HCT116 (cell line): ENCODE measurements around the gene FAM171A1. TPM values are rescaled to one million over a fixed set of nuclear protein-coding genes. Genes with fewer than 3 reads are reported as not detected.

Source experiments
- ATAC-seq: fragments of 200-7000 bp; cut with Tn5 transposase; 2 replicates; pipeline ENCODE4 v1.9.1; 2020; ENCODE audit warnings: mild to moderate bottlenecking, moderate library complexity
- BruUV-seq: library from RNA; stranded (reverse); fragments of 400-500 nt; replicated peaks from 2 replicates; lab custom pipeline; 2021; lab: Mats Ljungman, UMichigan
- CTCF ChIA-PET: fragments of 300-600 bp; sonication (Branson Sonifier 250); formaldehyde crosslinking; loops from one replicate; lab custom pipeline; 2021; ENCODE audit warnings: antibody characterized with exemption; lab: Charles Lee
- POLR2A ChIA-PET: fragments of 300-600, 350-600 bp; sonication (Branson Sonifier 250); formaldehyde crosslinking; loops from one replicate; lab custom pipeline; 2021; ENCODE audit warnings: antibody characterized with exemption; lab: Charles Lee
- RAD21 ChIA-PET, 2 experiments: fragments of 300-600 bp; sonication (Branson Sonifier 250); formaldehyde crosslinking; loops; one replicate each; lab custom pipeline; 2023; ENCODE audit warnings: low total read pairs in 2 of 2; ENCODE audit not compliant: uncharacterized antibody in 2 of 2, unreplicated experiment in 2 of 2, low non-redundant PET in 1 of 2; lab: Charles Lee
- DNase-seq: peaks from one replicate; pipeline ENCODE4 v3.0.0-alpha.2; 2010; ENCODE audit warnings: low read depth, low spot score
- H2AFZ ChIP-seq: fragments of 200-600 bp; shearing (Covaris generic), sonication (generic); 2 replicates; pipeline ENCODE4 v1.6.1; 2017; ENCODE audit warnings: low read depth, mixed run types, mixed read lengths, antibody characterized with exemption, low read length; ENCODE audit not compliant: poor library complexity, severe bottlenecking
- H3K27ac ChIP-seq: 2 replicates; pipeline ENCODE4 v1.5.1; 2012; ENCODE audit warnings: low read depth, low read length
- H3K27me3 ChIP-seq: fragments of 200-600 bp; sonication (generic); 2 replicates; pipeline ENCODE4 v1.6.1; 2016; ENCODE audit warnings: mixed run types, low read length, mixed read lengths; ENCODE audit not compliant: insufficient read depth
- H3K36me3 ChIP-seq, 2 experiments: fragments of 200-500 bp in 1 of 2; fragments of 200-600 bp in 1 of 2; sonication (Bioruptor generic) in 1 of 2; sonication (generic) in 1 of 2; 2 replicates each; pipeline versions ENCODE4 v1.5.1 to v1.6.1; 2014 to 2016; ENCODE audit warnings: low read length in 2 of 2, inconsistent platforms in 1 of 2, mixed read lengths in 1 of 2, mixed run types in 1 of 2; ENCODE audit not compliant: insufficient read depth in 2 of 2, control insufficient read depth in 1 of 2
- H3K4me1 ChIP-seq, 2 experiments: fragments of 200-600 bp in 1 of 2; sonication (generic) in 1 of 2; 2 replicates each; pipeline versions ENCODE4 v1.5.1 to v1.6.1; 2012 to 2017; ENCODE audit warnings: low read length in 2 of 2, inconsistent platforms in 1 of 2, mild to moderate bottlenecking in 1 of 2, mixed read lengths in 1 of 2, mixed run types in 1 of 2, moderate library complexity in 1 of 2; ENCODE audit not compliant: insufficient read depth in 2 of 2, control insufficient read depth in 1 of 2
- H3K4me2 ChIP-seq: fragments of 200-600 bp; sonication (generic); 2 replicates; pipeline ENCODE4 v1.6.1; 2017; ENCODE audit warnings: mixed run types, low read length, mixed read lengths
- H3K4me3 ChIP-seq, 2 experiments: fragments of 200-600 bp in 1 of 2; sonication (generic) in 1 of 2; replicated peaks in 1 of 2; 2 replicates each; pipeline ENCODE4 v1.5.1; 2011 to 2016; ENCODE audit warnings: low read length in 2 of 2, control low read depth in 1 of 2, low read depth in 1 of 2, mild to moderate bottlenecking in 1 of 2, mixed read lengths in 1 of 2, mixed run types in 1 of 2
- H3K79me2 ChIP-seq: fragments of 200-600 bp; sonication (generic); 2 replicates; pipeline ENCODE4 v1.6.1; 2017; ENCODE audit warnings: mild to moderate bottlenecking, mixed run types, low read length, moderate library complexity, mixed read lengths; ENCODE audit not compliant: insufficient read depth
- H3K9ac ChIP-seq: fragments of 200-600 bp; sonication (generic); 2 replicates; pipeline ENCODE4 v1.6.1; 2016; ENCODE audit warnings: low read length, mixed read lengths
- H3K9me2 ChIP-seq: fragments of 200-600 bp; sonication (generic), shearing (Covaris generic); 2 replicates; pipeline ENCODE4 v1.6.1; 2017; ENCODE audit warnings: mixed run types, mild to moderate bottlenecking, moderate library complexity; ENCODE audit not compliant: insufficient read depth
- H3K9me3 ChIP-seq, 2 experiments: fragments of 200-500 bp in 1 of 2; fragments of 200-600 bp in 1 of 2; sonication (Bioruptor generic) in 1 of 2; sonication (generic) in 1 of 2; 2 replicates each; pipeline ENCODE4 v1.6.1; 2014 to 2017; ENCODE audit warnings: low read length in 2 of 2, mixed read lengths in 2 of 2, inconsistent platforms in 1 of 2, low read depth in 1 of 2, mild to moderate bottlenecking in 1 of 2, mixed run types in 1 of 2, moderate library complexity in 1 of 2; ENCODE audit not compliant: control insufficient read depth in 1 of 2, insufficient read depth in 1 of 2
- H4K20me1 ChIP-seq: fragments of 200-600 bp; sonication (generic), shearing (Covaris generic); 2 replicates; pipeline ENCODE4 v1.6.1; 2017; ENCODE audit warnings: mixed run types, mild to moderate bottlenecking, moderate library complexity; ENCODE audit not compliant: insufficient read depth
- ATF3 ChIP-seq: IDR thresholded peaks from 2 replicates; pipeline ENCODE4 v1.6.1; 2012
- CEBPB ChIP-seq: IDR thresholded peaks from 2 replicates; pipeline ENCODE4 v1.6.1; 2012; ENCODE audit warnings: low read depth
- EGR1 ChIP-seq: IDR thresholded peaks from 2 replicates; pipeline ENCODE4 v1.6.1; 2012; ENCODE audit warnings: low read depth
- ELF1 ChIP-seq: IDR thresholded peaks from 2 replicates; pipeline ENCODE4 v1.6.1; 2012; ENCODE audit warnings: low read depth, borderline replicate concordance
- FOSL1 ChIP-seq: IDR thresholded peaks from 2 replicates; pipeline ENCODE4 v1.6.1; 2012; ENCODE audit warnings: low read depth
- POLR2A ChIP-seq: IDR thresholded peaks from 2 replicates; pipeline ENCODE4 v1.7.0; 2011; ENCODE audit warnings: borderline replicate concordance; ENCODE audit not compliant: insufficient read depth, insufficient read length; ENCODE audit errors: extremely low read depth
- POLR2AphosphoS5 ChIP-seq: IDR thresholded peaks from 2 replicates; pipeline ENCODE4 v1.6.1; 2011; ENCODE audit warnings: mild to moderate bottlenecking, low read depth, low read length, moderate library complexity
- SP1 ChIP-seq: IDR thresholded peaks from 2 replicates; pipeline ENCODE4 v1.6.1; 2012; ENCODE audit warnings: low read depth
- SRF ChIP-seq: IDR thresholded peaks from 2 replicates; pipeline ENCODE4 v1.6.1; 2012; ENCODE audit warnings: low read depth
- TCF7L2 ChIP-seq: IDR thresholded peaks from 2 replicates; pipeline ENCODE4 v1.7.0; 2011; ENCODE audit warnings: borderline replicate concordance, inconsistent platforms; ENCODE audit not compliant: insufficient read depth, insufficient read length; ENCODE audit errors: extremely low read depth
- YY1 ChIP-seq: IDR thresholded peaks from 2 replicates; pipeline ENCODE4 v1.6.1; 2011; ENCODE audit warnings: low read length, low read depth, moderate library complexity, mild to moderate bottlenecking; ENCODE audit not compliant: insufficient replicate concordance; ENCODE audit errors: extremely low read depth
- ZFX ChIP-seq: fragments of 450-650 bp; IDR thresholded peaks from 2 replicates; pipeline ENCODE4 v1.6.1; 2017
- intact Hi-C: fragments of 100-400 bp; cut with micrococcal nuclease; formaldehyde crosslinking; loops from 2 replicates; pipeline ENCODE4 v1.10.0; 2022
- total RNA-seq: library from RNA; stranded (reverse); gene quantifications from one replicate; pipeline ENCODE4 v1.2.1, GENCODE V29; 2021; ENCODE audit not compliant: unreplicated experiment
- TF ChIP-seq, protein P1 (sequence below): IDR thresholded peaks from 2 replicates; pipeline ENCODE4 v1.6.1; 2012
- TF ChIP-seq, protein P2 (sequence below): IDR thresholded peaks from 2 replicates; pipeline ENCODE4 v1.6.1; 2012; ENCODE audit warnings: low read depth

Gene FAM171A1
- total RNA-seq, 1 experiment from 2014 or later: 32.5 TPM

DNA sequence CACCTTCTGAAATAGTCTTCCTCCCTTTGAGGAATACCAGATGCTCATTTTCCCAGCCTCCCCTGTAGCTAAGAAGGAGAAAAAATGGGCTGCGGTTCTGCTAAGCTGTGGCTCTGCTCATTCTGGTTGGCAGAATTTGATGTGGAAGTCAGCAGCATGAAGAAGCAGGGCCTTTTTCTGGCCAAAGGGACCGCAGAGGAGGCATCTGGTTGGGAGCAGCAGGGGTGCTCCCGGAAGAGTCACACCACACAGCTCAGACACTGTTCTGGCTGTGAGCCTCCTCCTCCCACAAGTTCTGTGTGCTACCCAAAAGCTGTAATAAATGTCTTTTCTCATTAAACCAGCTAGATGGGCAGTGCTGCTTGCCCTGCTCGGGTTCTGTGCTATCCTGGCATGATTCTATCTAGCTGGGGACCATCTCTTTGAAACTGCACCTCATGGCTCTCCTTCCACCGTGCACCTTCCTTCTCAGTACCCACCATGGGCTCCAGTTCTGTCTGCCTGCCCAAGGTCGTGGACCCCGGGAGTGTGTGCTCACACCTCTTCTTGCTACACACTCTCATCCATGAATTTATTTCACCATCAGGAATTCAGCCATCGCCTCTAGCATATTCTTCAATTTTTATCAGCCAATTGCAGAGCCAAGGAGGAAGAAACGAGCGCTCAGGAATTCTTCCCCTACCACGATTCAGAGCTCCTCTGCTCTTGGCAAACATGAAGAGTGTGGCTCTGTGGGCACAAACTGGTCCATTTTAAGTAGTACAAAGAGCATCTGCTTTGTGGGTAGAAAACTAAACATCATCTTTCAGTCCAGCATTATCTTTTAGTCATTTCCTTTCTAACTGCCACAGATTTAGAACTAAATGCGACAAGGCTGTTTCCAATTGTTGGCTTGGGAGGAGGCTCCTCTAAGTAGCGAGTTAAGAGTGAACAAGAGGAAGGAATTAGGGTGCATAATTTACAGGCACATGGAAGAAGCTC lies 76.9 kb downstream of the FAM171A1 start:
- Histone ChIP-seq H3K9me3 (no peaks in the 10 kb centered on the region), H3K4me2 (no peak overlapping the region), H3K36me3 (no peaks in the 10 kb centered on the region), H3K4me3 (no peak overlapping the region), H4K20me1 (no peaks in the 10 kb centered on the region), H3K79me2 (peaks cover 31% of the 10 kb centered on the region), H3K27ac (no peak overlapping the region), H3K27me3 (no peaks in the 10 kb centered on the region), H3K4me1 (no peaks in the 10 kb centered on the region), H2AFZ (no peak overlapping the region), H3K9me2 (no peaks in the 10 kb centered on the region), H3K9ac (no peak overlapping the region)
- BruUV-seq: no TSS peak
- RAD21 ChIA-PET: no interaction called here
- no peak for TF ChIP-seq EGR1
- TF ChIP-seq SRF: no peak
- TF ChIP-seq SP1: no peak
- no peak for TF ChIP-seq ZFX
- TF ChIP-seq YY1: no peak
- no peak for TF ChIP-seq FOSL1
- TF ChIP-seq ELF1: no peak
- TF ChIP-seq CEBPB: no peak
- TF ChIP-seq, protein P1, sequence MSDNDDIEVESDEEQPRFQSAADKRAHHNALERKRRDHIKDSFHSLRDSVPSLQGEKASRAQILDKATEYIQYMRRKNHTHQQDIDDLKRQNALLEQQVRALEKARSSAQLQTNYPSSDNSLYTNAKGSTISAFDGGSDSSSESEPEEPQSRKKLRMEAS: no peak
- no peak for TF ChIP-seq POLR2AphosphoS5
- no peak for TF ChIP-seq TCF7L2
- TF ChIP-seq ATF3: no peak
- no peak for TF ChIP-seq POLR2A
- TF ChIP-seq, protein P2, sequence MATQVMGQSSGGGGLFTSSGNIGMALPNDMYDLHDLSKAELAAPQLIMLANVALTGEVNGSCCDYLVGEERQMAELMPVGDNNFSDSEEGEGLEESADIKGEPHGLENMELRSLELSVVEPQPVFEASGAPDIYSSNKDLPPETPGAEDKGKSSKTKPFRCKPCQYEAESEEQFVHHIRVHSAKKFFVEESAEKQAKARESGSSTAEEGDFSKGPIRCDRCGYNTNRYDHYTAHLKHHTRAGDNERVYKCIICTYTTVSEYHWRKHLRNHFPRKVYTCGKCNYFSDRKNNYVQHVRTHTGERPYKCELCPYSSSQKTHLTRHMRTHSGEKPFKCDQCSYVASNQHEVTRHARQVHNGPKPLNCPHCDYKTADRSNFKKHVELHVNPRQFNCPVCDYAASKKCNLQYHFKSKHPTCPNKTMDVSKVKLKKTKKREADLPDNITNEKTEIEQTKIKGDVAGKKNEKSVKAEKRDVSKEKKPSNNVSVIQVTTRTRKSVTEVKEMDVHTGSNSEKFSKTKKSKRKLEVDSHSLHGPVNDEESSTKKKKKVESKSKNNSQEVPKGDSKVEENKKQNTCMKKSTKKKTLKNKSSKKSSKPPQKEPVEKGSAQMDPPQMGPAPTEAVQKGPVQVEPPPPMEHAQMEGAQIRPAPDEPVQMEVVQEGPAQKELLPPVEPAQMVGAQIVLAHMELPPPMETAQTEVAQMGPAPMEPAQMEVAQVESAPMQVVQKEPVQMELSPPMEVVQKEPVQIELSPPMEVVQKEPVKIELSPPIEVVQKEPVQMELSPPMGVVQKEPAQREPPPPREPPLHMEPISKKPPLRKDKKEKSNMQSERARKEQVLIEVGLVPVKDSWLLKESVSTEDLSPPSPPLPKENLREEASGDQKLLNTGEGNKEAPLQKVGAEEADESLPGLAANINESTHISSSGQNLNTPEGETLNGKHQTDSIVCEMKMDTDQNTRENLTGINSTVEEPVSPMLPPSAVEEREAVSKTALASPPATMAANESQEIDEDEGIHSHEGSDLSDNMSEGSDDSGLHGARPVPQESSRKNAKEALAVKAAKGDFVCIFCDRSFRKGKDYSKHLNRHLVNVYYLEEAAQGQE: no peak
- ATAC-seq (no peak), DNase-seq (no peak)
- POLR2A ChIA-PET: interaction anchor here (0.6 kb wide), 1 partner anchor 16 kb away, joined by 3 read pairs; no protein-coding TSS in a partner anchor
- intact Hi-C loops: no loop called here
- CTCF ChIA-PET: no interaction called here
